Uterus (tissue), 2 donors: ENCODE data around the gene GRIN2A.

Experiments used
- POLR2A ChIP-seq, 2 donors: fragments of 450-650 bp; IDR thresholded peaks; one replicate each; pipeline ENCODE4 v1.6.1; 2016; ENCODE audit warnings: antibody characterized with exemption in 2 of 2, mild to moderate bottlenecking in 1 of 2, moderate library complexity in 1 of 2
- TF ChIP-seq, protein P1 (sequence below), 4 experiments: fragments of 200-600 bp in 2 of 4; fragments of 450-650 bp in 2 of 4; sonication (generic) in 2 of 4; IDR thresholded peaks; one replicate each; pipeline ENCODE4 v1.5.1; 2016 to 2019; ENCODE audit warnings: antibody characterized with exemption in 4 of 4, mild to moderate bottlenecking in 2 of 4, moderate library complexity in 1 of 4

DNA sequence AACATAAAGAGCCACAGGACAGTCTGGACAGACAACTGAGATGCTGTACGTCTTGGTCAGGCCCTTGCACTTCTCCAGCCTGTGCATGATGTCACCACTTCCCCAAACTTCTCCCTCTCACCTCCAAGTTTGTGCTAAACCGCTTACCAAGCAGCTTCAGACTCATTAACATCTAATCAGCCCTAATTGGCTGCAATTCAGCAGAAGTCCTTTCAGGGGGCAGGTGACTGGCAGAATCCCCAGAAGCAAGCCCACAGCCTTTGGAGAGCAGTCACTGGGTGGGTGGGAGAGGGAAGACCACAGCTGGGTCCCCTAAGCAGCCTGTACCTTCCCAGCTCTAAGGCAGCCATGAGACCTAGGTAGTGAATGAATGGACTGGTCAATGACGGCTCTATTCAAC is 161.4 kb downstream of the GRIN2A start:
- no peak for TF ChIP-seq POLR2A (IDR thresholded peaks at IDR 0.05)
- TF ChIP-seq, protein P1, sequence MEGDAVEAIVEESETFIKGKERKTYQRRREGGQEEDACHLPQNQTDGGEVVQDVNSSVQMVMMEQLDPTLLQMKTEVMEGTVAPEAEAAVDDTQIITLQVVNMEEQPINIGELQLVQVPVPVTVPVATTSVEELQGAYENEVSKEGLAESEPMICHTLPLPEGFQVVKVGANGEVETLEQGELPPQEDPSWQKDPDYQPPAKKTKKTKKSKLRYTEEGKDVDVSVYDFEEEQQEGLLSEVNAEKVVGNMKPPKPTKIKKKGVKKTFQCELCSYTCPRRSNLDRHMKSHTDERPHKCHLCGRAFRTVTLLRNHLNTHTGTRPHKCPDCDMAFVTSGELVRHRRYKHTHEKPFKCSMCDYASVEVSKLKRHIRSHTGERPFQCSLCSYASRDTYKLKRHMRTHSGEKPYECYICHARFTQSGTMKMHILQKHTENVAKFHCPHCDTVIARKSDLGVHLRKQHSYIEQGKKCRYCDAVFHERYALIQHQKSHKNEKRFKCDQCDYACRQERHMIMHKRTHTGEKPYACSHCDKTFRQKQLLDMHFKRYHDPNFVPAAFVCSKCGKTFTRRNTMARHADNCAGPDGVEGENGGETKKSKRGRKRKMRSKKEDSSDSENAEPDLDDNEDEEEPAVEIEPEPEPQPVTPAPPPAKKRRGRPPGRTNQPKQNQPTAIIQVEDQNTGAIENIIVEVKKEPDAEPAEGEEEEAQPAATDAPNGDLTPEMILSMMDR (IDR thresholded peaks at IDR 0.05), result no peak
